Smooth muscle cell (in vitro differentiated cells): ENCODE data around the gene BIN2. TPM values are rescaled to one million over a fixed set of nuclear protein-coding genes. Genes with fewer than 3 reads are reported as not detected.
A peak's percentile ranks its signal among the peaks of the same experiment; 100 is the strongest.

ENCODE experiments used
- DNase-seq: peaks from one replicate; lab custom pipeline; 2025; ENCODE audit not compliant: unreplicated experiment; lab: John Stamatoyannopoulos, UW
- H2AFZ ChIP-seq: fragments of 200-600 bp; sonication (generic); 2 replicates; pipeline ENCODE4 v1.6.0; 2016; ENCODE audit warnings: antibody characterized with exemption, low read depth, mild to moderate bottlenecking
- H3F3A ChIP-seq: fragments of 200-600 bp; sonication (generic); 2 replicates; pipeline ENCODE4 v1.6.0; 2017; ENCODE audit warnings: antibody characterized with exemption, low read depth
- H3K27ac ChIP-seq: fragments of 200-600 bp; sonication (generic); 2 replicates; pipeline ENCODE4 v1.5.1; 2016; ENCODE audit warnings: low read depth, mild to moderate bottlenecking
- H3K27me3 ChIP-seq: fragments of 200-600 bp; sonication (generic); 2 replicates; pipeline ENCODE4 v1.6.1; 2016; ENCODE audit warnings: low read depth, mild to moderate bottlenecking
- H3K36me3 ChIP-seq: fragments of 200-600 bp; sonication (generic); 2 replicates; pipeline ENCODE4 v1.5.1; 2016; ENCODE audit warnings: low read depth
- H3K4me1 ChIP-seq: fragments of 200-600 bp; sonication (generic); 2 replicates; pipeline ENCODE4 v1.5.1; 2016; ENCODE audit warnings: low read depth
- H3K4me2 ChIP-seq: fragments of 200-600 bp; sonication (generic); 2 replicates; pipeline ENCODE4 v1.6.0; 2016; ENCODE audit warnings: mild to moderate bottlenecking
- H3K4me3 ChIP-seq: fragments of 200-600 bp; sonication (generic); 2 replicates; pipeline ENCODE4 v1.5.1; 2016; ENCODE audit warnings: mild to moderate bottlenecking
- H3K79me2 ChIP-seq: fragments of 200-600 bp; sonication (generic); 2 replicates; pipeline ENCODE4 v1.6.0; 2016; ENCODE audit warnings: low read depth, mild to moderate bottlenecking
- H3K9ac ChIP-seq: fragments of 200-600 bp; sonication (generic); 2 replicates; pipeline ENCODE4 v1.6.0; 2016; ENCODE audit warnings: low read depth
- H3K9me3 ChIP-seq: fragments of 200-600 bp; sonication (generic); replicated peaks from 2 replicates; pipeline ENCODE4 v1.5.1; 2016; ENCODE audit warnings: low read depth
- H4K20me1 ChIP-seq: fragments of 200-600 bp; sonication (generic); 2 replicates; pipeline ENCODE4 v1.6.0; 2016; ENCODE audit warnings: low read depth
- WGBS: methylation state at CpG from one replicate; pipeline ENCODE4 v1.1.7; 2016; ENCODE audit warnings: low lambda C conversion rate; 5-methylcytosine and 5-hydroxymethylcytosine counted together
- polyA plus RNA-seq: library from polyadenylated mRNA; unstranded; fragments of >200 nt; fragmentation: Nextera tagmentation; extraction: Ambion mirVana; gene quantifications from 2 replicates; pipeline ENCODE4 v1.2.1, GENCODE V29; 2016
- total RNA-seq: library from RNA; depleted of rRNA; stranded (reverse); fragments of >200 nt; gene quantifications from 2 replicates; pipeline ENCODE4 v1.2.3, GENCODE V29; 2014
- TF ChIP-seq, protein P1 (sequence below): fragments of 200-600 bp; sonication (generic); IDR thresholded peaks from 2 replicates; pipeline ENCODE4 v1.5.1; 2017; ENCODE audit warnings: borderline replicate concordance, mild to moderate bottlenecking, antibody characterized with exemption; ENCODE audit not compliant: insufficient read depth, poor library complexity, severe bottlenecking

The BIN2 gene
- total and polyA plus RNA-seq, 2 experiments from 2014 or later = not detected

- H3K27ac ChIP-seq = no peak overlapping the region
- H3K27me3 ChIP-seq = no peaks in the 10 kb centered on the region
- H3K79me2 ChIP-seq = no peaks in the 10 kb centered on the region
- DNase-seq = no peak
- TF ChIP-seq, protein P1, sequence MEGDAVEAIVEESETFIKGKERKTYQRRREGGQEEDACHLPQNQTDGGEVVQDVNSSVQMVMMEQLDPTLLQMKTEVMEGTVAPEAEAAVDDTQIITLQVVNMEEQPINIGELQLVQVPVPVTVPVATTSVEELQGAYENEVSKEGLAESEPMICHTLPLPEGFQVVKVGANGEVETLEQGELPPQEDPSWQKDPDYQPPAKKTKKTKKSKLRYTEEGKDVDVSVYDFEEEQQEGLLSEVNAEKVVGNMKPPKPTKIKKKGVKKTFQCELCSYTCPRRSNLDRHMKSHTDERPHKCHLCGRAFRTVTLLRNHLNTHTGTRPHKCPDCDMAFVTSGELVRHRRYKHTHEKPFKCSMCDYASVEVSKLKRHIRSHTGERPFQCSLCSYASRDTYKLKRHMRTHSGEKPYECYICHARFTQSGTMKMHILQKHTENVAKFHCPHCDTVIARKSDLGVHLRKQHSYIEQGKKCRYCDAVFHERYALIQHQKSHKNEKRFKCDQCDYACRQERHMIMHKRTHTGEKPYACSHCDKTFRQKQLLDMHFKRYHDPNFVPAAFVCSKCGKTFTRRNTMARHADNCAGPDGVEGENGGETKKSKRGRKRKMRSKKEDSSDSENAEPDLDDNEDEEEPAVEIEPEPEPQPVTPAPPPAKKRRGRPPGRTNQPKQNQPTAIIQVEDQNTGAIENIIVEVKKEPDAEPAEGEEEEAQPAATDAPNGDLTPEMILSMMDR = no peak
- H3K4me3 ChIP-seq = no peak overlapping the region
- no peaks in the 10 kb centered on the region for H3K4me1 ChIP-seq
- H3K9me3 ChIP-seq = no peaks in the 10 kb centered on the region
- no peaks in the 10 kb centered on the region for H3K36me3 ChIP-seq
- H3F3A ChIP-seq = no peaks in the 10 kb centered on the region
- H2AFZ ChIP-seq = no peak overlapping the region
- H4K20me1 ChIP-seq = no peaks in the 10 kb centered on the region
- H3K9ac ChIP-seq = no peak overlapping the region
- WGBS = 67% methylated on average over 4 of the region's 4 CpGs
- H3K4me2 ChIP-seq = no peak overlapping the region
Observed at GRCh38 chr12:51334764-51335163, 10.8 kb upstream of the BIN2 start.

GRCh38 chr12:51333536-51333935, 9.6 kb upstream of the BIN2 start:
- TF ChIP-seq, protein P1 = no peak
- WGBS = 79% methylated on average over 6 of the region's 6 CpGs
- no peaks in the 10 kb centered on the region for H3K4me1 ChIP-seq
- no peaks in the 10 kb centered on the region for H3F3A ChIP-seq
- H3K79me2 ChIP-seq = no peaks in the 10 kb centered on the region
- H3K27ac ChIP-seq = no peak overlapping the region
- H3K9me3 ChIP-seq = no peaks in the 10 kb centered on the region
- H3K36me3 ChIP-seq = no peaks in the 10 kb centered on the region
- H4K20me1 ChIP-seq = no peaks in the 10 kb centered on the region
- DNase-seq = no peak
- H3K4me2 ChIP-seq = no peak overlapping the region
- no peak overlapping the region for H3K9ac ChIP-seq
- H3K4me3 ChIP-seq = no peak overlapping the region
- H2AFZ ChIP-seq = no peak overlapping the region
- no peaks in the 10 kb centered on the region for H3K27me3 ChIP-seq

DNA sequence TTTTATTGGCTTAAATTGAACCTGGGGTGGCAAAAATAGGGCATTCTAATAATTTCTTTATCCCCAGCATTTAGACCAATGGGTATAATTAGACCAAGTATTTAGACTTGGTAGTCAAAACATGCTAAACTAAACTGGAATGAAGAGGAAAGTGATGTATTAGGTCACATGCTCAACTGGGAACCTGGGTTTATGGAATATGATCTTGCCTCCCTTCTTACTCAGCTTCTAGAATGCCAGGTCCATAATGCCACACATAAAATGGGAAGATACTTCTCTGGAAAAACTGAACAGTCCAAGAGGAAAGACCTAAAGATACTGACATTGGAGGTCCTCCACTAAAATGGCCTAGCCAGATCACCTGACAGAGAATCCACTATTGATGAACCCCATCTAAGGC, 6.2 kb upstream of the BIN2 start:
- no peaks in the 10 kb centered on the region for H4K20me1 ChIP-seq
- DNase-seq = no peak

DNA sequence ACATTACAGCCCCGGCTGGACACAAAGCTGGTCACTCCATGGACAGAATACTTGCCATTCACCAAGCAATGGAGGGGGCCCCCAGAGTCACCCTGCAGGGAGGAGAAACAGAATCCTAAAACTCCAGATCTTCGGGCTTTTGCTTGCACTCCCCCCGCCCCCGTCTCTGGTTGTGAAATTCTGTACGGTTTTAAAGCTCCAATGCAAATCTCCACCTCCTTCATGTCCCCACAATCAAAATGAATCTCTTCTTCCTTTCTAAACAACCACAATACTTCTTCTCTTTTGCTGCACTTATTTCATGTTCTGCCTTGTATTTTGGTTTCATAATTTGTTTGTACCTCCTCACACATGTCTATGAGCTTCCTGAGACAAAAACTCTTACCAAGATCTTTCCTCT, 5.8 kb upstream of the BIN2 start:
- Histone ChIP-seq H3K27ac (no peak overlapping the region), H3K4me1 (peaks cover 12% of the 10 kb centered on the region), H3K4me3 (no peak overlapping the region), H3K79me2 (no peaks in the 10 kb centered on the region), H3K9ac (no peak overlapping the region), H4K20me1 (no peaks in the 10 kb centered on the region), H2AFZ (peak overlapping the region; percentile 43), H3K27me3 (no peaks in the 10 kb centered on the region), H3K36me3 (no peaks in the 10 kb centered on the region), H3F3A (no peaks in the 10 kb centered on the region), H3K9me3 (no peaks in the 10 kb centered on the region), H3K4me2 (no peak overlapping the region)
- TF ChIP-seq, protein P1 = no peak
- WGBS = 75% methylated on average over 5 of the region's 5 CpGs
- no peak for DNase-seq

More for the DNA sequence above, 6.2 kb upstream of the BIN2 start:
- Histone ChIP-seq H3K27me3 (no peaks in the 10 kb centered on the region), H3K4me3 (no peak overlapping the region), H3K79me2 (no peaks in the 10 kb centered on the region), H3K9me3 (no peaks in the 10 kb centered on the region), H3K4me1 (peaks cover 12% of the 10 kb centered on the region), H3K9ac (no peak overlapping the region), H3K4me2 (no peak overlapping the region), H3K36me3 (no peaks in the 10 kb centered on the region), H2AFZ (peak overlapping the region; percentile 43), H3K27ac (no peak overlapping the region), H3F3A (no peaks in the 10 kb centered on the region)
- TF ChIP-seq, protein P1 = no peak
